DMS53 treated with DMSO at 0.1 percent for 48 hours (cell line): ENCODE results near the gene KRT78.
"Not testable (repeated sequence)": the region's sequence is repeated elsewhere in the genome, so short reads cannot be mapped to it uniquely, and the experiment has no call there.

ENCODE experiments used
- DNase-seq: peaks from one replicate; lab custom pipeline; 2025; ENCODE audit not compliant: unreplicated experiment; lab: John Stamatoyannopoulos, UW

The KRT78 gene, protein sequence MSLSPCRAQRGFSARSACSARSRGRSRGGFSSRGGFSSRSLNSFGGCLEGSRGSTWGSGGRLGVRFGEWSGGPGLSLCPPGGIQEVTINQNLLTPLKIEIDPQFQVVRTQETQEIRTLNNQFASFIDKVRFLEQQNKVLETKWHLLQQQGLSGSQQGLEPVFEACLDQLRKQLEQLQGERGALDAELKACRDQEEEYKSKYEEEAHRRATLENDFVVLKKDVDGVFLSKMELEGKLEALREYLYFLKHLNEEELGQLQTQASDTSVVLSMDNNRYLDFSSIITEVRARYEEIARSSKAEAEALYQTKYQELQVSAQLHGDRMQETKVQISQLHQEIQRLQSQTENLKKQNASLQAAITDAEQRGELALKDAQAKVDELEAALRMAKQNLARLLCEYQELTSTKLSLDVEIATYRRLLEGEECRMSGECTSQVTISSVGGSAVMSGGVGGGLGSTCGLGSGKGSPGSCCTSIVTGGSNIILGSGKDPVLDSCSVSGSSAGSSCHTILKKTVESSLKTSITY

DNA sequence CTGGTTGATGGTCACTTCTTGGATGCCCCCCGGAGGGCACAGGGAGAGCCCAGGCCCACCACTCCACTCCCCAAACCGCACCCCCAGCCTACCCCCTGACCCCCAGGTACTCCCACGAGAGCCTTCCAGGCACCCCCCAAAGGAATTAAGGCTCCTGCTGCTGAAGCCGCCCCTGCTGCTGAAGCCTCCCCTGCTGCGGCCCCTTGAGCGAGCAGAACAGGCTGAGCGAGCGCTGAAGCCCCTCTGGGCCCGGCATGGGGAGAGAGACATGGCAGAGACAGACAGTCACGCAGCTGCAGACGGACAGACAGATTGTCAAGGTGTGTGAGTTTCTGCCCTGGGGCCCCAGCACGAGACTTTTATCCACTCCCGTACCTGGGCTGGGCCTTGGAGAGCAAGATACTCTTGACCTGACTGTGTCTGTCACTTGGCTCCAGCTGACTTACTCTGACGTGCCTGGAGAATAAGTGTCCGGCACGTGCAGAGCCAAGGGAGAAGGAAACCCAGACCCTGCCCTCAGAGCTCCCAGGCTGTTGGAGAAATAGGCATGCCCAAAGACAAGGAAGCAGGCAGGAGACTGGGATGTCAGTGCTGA lies at the start of gene KRT78:
Gene KRT78, minus strand, starts transcription at position 334 of the 595 bp plus-strand sequence. Its CDS starts 64 bp downstream, at position 270.
- DNase-seq = no peak

DNA sequence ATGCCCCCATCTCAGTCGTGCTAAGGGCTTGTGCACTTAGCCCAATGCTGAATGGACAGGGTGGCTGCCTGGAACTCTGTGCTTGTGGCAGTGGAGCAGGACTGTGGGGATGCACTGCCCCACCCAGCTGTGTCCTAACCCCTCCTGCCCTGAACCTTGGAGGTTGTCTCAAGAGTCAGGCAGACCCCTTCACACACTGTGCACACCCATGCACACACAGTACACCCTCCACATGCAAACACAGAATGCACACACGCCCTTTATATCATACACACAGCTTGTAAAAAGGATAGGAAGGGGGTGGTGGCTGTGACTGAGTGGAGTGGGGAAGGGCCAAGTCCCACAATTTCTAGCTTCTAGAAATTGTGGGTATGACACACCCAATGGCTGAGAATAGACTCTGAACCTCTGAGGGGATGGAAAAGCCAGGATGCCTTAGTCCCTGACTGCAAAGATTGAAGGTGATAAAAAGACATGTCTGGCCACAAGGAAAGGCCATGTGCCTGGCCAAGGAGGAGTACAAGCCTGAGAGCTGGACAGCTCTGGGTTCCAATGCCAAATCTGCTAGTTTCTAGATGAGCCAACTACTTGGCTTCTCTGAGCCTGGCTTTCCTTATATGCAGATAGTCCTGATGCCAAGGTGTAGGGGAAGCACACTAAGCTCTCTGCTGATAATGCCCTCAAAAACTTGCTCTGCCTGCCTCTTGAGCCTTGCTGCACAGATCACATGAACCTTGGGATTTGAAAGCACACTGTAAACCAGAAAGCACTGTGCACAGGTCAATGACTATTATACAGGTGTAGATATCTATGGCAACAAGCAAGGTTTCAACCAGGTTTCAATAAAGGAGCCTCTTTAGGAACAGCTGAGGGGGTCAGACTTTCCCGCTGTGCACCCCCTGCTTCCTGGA lies 47.7 kb upstream of the KRT78 start:
- peak; percentile 25 for DNase-seq

DNA sequence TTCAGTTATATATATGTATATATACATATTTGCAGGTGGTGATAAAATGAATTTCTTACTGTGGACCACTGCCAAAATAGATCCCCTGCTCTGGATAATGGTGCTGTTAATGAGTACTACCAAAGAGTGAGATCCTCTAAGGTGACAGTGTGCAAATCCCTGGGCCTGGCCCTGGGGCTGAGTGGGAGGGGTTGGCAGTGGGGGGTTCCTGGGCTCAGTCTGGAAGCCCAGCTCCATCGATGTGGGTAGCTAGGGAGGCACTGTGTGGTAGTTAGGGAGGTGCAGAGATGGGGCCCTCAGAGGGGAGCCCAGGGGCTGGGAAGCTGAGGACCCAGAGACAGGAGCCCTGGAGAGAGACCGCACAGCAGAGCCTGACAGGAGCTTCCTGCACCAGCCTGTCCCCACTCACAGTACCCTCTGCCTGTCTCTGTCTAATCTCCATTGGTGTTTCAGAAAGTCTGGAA lies 47.0 kb upstream of the KRT78 start:
- DNase-seq = peak; percentile 63

DNA sequence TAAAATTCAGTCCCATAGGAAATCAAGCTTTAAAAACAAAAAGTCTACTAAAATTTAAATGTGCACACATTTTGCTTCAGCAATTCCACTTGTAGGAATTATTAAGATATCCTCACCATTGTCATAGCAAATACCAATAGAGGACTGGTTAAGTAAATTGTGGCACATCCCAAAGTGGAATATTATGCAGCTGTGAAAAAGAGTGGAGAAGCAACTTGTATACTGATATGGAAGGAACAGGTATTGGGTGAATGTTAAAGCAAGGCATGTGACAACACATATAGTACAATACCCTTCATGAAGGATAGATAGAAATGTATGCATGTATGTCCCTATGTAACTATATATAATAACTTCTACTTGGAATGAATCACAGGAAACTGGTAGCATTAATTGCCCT lies 44.2 kb upstream of the KRT78 start:
- no peak for DNase-seq

DNA sequence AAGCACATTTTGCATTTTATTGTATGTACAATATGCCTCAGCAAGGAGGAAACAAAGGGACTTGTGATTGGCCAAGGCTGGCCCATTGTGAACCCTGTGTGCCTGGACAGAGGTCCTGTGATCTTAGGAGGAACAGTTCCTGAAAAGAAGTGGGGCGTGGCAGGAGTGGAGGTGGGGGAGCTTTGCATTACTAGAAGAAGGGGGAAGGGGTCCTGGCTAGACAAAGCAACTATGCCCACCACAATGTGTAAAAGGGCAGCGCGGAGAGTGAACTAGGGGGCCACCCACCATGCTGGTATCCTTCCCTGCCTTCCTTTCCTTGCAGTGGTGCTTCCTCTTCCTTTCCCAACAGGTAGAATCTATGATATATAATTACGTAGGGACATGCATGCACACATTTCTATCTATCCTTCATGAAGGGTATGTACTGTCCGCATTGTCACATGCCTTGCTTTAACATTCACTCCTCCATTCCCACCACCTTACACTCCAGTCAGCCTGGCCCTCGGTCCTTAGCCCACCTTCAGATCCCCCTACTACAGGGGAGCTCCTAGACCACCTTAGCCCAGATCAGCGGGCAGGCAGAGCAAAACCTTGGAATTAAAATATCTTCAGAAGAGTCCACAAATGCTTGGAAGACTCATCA lies 43.5 kb upstream of the KRT78 start:
- DNase-seq = no peak

DNA sequence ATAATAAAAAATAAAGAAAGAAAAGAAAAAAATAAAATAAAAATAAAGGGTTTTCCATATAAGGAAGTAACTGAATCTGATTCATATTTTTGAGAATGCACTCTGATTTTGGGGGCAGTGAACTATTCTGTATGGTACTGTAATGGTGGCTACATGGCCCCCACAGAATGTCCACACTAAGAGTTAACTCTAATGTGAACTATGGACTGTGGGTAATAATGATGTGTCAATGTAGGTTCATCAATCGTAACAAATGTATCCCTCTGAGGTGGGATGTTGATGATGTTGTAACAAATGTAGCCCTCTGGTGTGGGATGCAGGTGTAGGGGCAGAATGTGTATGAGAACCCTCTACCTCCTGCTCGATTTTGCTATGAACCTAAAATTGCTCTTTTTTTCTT lies 42.2 kb upstream of the KRT78 start:
- no peak for DNase-seq

DNA sequence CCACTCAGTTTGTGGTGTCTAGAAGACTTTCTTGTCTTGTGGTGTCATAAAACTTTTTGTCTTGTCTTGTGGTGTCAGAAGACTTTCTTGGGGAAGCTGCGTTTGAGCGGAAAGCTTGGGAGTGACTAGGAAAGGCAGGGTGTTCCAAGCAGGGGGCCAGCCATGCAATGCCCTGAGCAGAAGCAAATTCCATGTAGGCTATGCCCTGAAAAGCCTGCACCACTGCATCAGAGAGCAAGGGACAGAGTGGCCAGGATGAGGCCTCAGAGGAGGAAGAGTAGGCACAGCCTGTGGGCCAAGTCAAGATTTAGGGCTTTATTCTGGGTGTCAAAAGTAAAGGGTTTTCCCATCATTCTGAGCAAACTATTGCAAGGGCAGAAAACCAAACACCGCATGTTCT lies 41.6 kb upstream of the KRT78 start:
- no peak for DNase-seq

DNA sequence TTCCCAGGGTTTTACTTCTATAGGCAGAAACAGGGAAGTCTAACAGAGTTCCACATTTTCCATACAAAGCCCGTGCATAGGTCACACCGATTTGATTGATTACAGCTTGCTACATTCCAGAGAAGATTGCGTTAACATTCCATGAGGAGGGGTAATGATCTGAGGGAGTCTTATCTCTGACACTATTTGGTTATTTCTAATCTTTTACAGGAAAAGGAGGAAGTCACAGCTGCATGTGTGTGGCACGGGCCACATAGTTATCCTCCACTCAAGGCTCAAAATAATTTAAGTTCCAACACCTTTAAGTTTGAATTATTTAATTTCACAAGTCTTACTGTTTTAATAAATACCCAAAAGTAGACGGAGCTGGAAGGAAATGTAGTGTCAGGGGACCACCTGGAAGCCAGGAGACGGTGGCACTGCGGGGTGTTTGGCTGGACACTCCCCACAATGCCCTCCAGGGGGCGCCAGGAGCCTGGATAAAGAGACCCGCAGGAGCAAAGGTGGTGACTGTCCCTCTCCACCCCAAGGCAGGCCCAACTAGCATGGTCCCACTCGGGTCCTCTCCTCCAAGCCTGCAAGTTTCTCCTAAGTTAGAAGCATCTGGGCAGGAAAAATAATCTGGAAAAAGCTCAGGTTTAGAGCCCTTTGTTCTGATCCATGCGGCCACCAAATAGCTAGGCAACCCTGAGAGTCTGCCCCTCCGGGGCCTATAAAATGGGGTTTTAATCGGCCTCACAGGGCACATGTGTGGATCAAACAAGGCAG lies 35.9 kb upstream of the KRT78 start:
- DNase-seq = peak; percentile 47

DNA sequence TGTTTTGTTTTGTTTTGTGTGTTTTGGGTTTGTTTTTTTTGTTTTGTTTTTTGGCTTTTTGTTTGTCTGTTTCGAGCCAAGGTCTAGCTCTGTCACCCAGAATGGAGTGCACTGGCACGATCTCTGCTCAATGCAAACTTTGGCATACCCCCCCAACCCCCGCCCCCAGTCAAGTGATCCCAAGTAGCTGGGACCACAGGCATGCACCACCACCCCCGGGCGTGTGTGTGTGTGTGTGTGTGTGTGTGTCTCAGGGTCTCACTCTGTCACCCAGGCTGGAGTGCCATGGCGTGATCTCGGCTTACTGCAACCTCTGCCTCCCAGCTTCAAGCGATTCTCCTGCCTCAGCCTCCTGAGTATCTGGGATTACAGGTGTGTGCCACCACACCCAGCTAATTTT lies 31.7 kb upstream of the KRT78 start:
- DNase-seq = not testable (repeated sequence)

DNA sequence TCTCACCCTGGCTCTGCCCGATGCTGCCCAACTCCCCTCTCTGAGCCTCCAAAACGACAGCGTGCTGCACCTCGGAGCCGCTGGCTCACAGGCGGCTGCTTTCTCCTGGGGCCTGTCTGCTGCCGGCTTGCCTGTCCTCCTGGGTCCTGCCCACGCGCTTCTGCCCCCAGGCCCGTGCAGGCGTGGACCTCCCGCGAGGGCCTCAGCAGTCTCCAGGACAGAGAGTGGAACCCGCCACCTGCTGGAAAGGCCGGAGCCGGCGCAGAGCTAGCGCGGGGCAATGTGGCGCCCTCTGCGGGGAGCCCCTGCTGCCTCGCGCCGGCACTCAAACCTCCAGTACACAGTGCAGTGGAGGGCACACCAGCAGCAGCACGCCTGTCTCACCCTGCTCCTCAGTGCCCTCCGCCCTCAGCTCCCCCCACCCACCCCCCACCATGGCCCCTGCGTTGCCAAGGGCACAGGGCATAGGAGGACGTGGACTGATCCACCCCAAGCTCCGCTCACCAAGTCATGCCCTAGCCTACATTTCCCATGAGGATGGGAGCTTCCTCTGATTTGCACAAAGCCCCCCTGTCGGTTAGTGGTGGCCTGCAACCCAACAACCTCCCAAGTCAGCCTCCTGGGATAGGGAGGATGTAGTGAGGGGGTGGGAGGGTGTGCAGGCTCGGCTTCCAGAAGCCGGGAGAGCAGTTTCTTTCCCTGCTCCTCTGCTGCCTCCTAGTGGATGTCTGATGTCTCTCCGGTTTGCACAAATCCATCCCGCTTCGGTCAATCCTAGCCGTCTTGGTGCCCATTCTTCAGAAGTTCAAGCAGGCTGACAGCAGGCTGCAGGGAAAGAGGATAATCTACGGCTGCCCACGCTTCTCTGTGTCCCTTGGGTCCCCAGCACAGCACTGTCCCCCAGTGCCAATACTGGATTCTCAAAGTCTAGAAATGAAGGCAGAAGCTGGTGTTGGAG lies 30.9 kb upstream of the KRT78 start:
- DNase-seq = peak; percentile 88

DNA sequence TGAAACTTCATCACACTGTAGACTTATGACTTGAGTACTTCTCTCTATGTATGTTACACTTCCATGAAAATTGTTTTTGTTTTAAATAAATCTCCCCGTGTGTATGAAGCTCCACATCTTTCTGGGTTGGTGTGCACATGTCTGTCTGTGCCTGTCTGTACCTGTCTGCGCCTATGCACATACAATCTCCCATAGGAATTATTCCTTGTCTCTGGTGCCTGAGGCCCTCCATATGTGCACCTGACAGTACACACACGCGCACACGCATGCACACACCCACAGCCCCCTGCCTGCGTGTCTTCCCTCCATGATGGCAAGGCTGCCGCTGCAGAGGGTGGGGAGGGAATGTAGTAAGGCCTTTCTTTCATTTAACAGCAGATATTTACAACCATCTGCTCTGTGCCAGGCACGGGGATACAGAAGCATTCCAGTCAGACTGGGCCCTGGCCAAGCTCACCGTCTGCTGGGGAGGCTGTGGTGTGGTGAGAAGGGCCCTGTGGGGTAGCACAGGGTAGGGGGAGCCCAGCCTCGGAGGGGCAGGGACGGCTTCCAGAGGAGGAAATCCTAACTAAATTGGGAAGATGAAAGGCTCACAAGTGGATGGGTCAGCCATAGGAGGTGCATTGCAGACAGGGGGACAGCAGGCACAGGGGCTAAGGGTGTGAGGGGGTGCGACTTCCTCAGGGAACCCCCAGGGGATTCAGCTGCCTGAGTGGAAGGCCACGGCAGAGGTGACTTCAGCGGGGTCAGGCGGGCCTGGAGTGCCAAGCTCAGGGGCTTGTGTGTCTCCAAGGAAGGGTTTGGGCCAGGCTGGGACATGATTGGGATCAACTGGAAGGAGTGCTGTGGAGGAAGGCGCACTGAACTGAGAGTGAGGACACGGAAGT lies 30.0 kb upstream of the KRT78 start:
- no peak for DNase-seq

DNA sequence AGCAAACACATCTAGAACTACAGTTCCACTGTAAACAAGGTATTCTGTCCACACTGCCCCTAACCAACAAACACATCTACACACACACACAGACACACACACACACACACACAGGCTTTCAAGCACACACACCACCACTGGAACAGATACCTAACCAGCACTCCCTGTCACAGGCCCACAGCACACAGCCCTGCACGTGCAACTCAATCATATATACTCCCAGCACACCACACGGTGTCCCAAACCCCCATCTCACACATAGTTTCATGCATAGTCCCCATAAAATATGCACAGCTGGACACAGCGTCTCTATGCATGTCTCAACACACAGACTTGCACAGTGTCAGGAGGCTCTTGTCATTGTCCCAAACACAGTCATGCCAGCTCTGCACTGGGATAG lies 28.4 kb upstream of the KRT78 start:
- no peak for DNase-seq

DNA sequence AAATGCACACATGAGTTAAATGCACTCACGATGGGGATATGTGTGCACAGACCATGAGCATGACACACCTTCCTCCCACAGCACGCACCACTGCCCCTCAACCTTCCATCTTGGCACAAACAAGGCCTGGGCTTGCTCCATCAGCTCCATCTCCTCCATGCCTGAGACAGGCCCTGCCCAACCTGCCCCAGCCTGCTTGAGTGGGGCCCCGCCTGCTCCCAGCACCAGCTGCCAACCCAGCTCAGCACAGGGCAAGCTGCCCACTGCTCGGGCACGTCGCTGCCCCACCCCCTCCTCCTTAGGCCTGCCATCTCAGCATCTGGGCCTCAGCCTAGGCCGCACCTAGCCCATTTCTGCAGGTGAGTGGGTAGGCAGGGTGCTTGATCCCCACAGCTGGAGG lies 27.6 kb upstream of the KRT78 start:
- DNase-seq = no peak

DNA sequence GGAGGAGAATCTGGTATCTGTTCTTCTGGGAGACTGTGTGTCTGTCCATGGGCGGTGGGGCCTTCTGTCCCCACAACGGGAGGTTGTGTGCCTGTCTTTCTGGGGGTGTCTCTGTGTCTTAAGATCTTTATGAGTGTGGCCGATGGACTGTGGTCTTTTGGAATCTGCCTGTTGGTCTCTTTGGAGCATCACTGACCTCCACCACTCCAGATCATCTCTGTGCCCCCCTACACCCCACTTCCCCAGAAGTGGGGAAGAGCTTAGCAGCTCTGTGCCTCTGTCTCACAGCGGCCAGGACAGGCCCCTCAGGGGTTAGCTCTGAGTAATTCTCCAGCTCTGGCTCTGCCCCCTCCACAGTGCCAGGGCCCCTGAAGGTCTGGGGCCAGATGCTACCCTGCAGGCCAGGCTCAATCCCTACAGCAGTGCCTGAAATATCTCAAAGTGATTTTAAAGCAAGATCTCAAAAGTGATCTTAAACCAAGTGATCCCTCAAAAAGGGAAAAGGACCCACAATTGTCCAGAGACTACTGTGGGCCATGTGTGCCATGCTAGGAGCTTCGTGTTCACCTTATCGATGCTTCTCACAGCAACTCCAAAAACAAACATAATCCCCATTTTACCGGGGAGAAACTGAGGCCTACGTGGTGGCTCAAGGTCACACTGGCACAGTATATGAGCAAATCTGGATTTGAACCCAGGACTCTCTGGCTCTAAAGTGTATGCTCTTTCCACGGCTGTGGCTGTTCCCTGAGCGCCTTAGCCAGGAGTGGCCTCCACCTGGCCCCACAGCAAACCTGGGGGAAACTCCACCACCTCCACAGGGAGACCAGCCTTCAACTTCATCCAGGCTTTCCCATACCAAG lies 26.0 kb upstream of the KRT78 start:
- no peak for DNase-seq

DNA sequence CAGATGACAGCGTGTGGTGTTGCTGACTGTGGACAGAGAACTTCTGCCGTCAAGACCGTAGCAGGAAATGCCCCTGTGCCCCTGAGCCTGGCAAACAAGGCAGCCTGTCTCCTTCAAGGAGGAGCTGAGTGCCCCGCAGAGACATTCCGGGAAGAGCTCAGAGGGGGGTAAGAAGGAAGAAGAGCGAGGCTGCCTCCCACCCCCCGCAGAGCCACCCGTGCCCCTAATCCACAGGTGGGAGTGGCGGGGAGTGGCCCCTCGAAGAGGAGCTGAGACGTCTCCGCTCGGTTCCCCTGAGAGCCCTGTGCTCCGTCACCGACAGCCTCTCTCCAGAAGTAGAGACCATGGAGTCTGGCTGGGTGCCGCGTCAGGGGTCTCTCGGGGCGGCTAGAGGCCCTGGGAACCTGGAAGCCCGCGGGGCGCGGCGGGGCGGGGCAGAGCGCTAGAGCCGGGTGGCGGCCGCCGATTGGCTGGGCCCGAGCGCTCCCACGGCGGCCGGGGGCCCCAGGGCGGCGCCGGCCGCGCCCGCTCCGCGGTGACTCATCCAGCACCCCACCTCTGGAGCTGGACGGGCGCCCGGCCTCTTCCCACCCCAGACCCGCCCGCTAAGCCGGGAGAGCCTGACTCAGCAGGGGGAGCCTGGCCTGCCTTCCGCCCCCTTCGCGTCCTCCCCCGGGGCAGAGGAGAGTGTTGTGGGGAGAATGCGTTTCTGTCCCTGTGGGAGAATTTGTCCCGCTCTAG lies 25.2 kb upstream of the KRT78 start:
- DNase-seq = no peak

DNA sequence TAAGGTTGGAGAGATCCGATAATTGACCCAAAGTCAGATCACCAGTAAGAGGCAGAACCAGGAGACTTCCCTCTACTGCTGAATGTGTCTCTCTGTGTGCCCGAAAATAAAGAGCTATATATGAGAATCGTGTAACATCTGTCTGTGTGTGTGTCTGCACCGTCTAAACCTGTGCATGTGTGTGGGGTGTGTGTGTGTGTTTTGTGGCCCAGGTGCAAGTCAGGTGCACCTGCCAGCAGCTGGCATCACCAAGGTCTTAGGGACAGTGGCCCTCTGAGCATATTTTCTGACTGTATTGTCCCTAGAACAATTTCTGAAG lies 24.7 kb upstream of the KRT78 start:
- DNase-seq = no peak
